Gastroesophageal sphincter (tissue), 4 donors: ENCODE data around the gene DIO3. TPM values are rescaled to one million over a fixed set of nuclear protein-coding genes. Genes with fewer than 3 reads are reported as not detected.

ENCODE experiments used
- ATAC-seq: fragments of 150-250 bp; one replicate; pipeline ENCODE4 v1.9.1; 2016; ENCODE audit warnings: mild to moderate bottlenecking, moderate library complexity
- H3K27ac ChIP-seq, 4 donors: fragments of 200-600 bp; sonication (generic) in 3 of 4; 1 replicate in 3 of 4; 2 replicates in 1 of 4; pipeline ENCODE4 v1.5.1; 2016 to 2019
- H3K27me3 ChIP-seq: fragments of 200-600 bp; sonication (generic); one replicate; pipeline ENCODE4 v1.5.1; 2019
- H3K36me3 ChIP-seq, 2 donors: fragments of 200-600 bp; sonication (generic); one replicate each; pipeline ENCODE4 v1.5.1; 2019; ENCODE audit warnings: control low read depth in 1 of 2
- H3K4me1 ChIP-seq, 3 donors: fragments of 200-600 bp; sonication (generic); 1 replicate in 2 of 3; 2 replicates in 1 of 3; pipeline ENCODE4 v1.5.1; 2016 to 2019; ENCODE audit warnings: control low read depth in 2 of 3
- H3K4me3 ChIP-seq, 2 donors: fragments of 200-600 bp; sonication (generic); one replicate each; pipeline ENCODE4 v1.5.1; 2019; ENCODE audit warnings: mild to moderate bottlenecking in 1 of 2, moderate library complexity in 1 of 2
- H3K9me3 ChIP-seq, 3 donors: fragments of 200-600 bp; sonication (generic); one replicate each; pipeline ENCODE4 v1.5.1; 2017 to 2019; ENCODE audit warnings: control low read depth in 2 of 3
- EP300 ChIP-seq: sonication (generic); formaldehyde crosslinking; IDR thresholded peaks from one replicate; pipeline ENCODE4 v1.6.1; 2017; ENCODE audit warnings: antibody characterized with exemption, mild to moderate bottlenecking
- POLR2A ChIP-seq, 2 donors: fragments of 450-650 bp; IDR thresholded peaks; one replicate each; pipeline ENCODE4 v1.6.1; 2017; ENCODE audit warnings: antibody characterized with exemption in 2 of 2, mild to moderate bottlenecking in 2 of 2, moderate library complexity in 1 of 2
- POLR2AphosphoS5 ChIP-seq: sonication (generic); formaldehyde crosslinking; IDR thresholded peaks from one replicate; pipeline ENCODE4 v1.6.1; 2017; ENCODE audit warnings: antibody characterized with exemption
- WGBS, 2 donors: methylation state at CpG; one replicate each; pipeline ENCODE4 v1.1.5; 2018; ENCODE audit warnings: low coverage in 1 of 2; 5-methylcytosine and 5-hydroxymethylcytosine counted together
- total RNA-seq, 4 donors: library from RNA; depleted of rRNA; stranded (reverse); fragments of >200 nt; gene quantifications; one replicate each; pipeline ENCODE4 v1.1.0, GENCODE V29; 2016
- TF ChIP-seq, protein P1 (sequence below), 4 experiments: fragments of 200-600 bp in 2 of 4; fragments of 450-650 bp in 2 of 4; sonication (generic) in 1 of 4; IDR thresholded peaks; one replicate each; pipeline ENCODE4 v1.5.1; 2017 to 2019; ENCODE audit warnings: antibody characterized with exemption in 4 of 4, mild to moderate bottlenecking in 2 of 4, moderate library complexity in 2 of 4

Gene DIO3
- total RNA-seq, 4 donors from 2014 or later, result 0.52 to 2.6 (median 1.2) TPM

DNA sequence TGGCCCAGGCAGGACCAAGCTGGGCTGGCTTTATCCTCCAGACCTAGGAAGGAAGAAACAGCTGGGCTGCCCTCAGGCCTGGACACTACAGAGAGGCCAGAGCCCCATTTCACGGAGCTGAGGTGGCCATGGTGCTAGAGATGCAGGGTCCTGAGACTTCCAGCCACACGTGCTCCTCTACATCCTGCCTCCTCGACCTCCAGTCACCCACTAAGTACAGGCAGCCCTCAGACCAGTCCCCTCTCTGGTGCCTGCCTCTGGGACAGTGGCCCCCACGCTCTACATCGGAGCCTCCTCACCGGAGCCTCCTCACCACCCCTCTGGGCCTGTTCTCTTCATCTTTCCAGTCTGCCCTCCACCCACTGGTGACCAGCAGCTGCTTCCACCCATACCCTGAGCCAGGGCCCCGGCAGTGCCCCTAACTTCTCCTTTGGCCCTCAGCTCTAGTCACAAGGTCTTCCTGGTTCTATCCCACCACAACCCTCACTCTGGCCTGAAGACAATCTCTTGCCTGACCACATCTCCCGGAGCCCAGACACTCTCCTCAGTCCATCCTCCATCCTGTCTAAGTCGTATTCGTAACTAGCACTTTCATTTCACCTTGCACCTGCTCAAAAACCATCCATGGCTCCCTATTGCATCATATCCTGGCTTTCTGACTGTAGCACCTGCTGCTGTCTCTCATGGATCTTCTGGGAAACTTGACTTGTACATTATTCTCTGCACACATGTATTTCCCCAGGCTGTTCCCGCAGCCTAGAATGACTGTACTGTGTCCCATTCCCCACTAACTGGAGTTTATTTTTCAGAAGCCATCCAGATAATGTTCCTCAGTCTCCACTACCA lies 43.9 kb downstream of the DIO3 start:
- Histone ChIP-seq H3K27ac (no peak overlapping the region), H3K36me3 (no peaks in the 10 kb centered on the region), H3K27me3 (peaks cover 44% of the 10 kb centered on the region), H3K9me3 (no peaks in the 10 kb centered on the region), H3K4me1 (no peaks in the 10 kb centered on the region), H3K4me3 (no peak overlapping the region)
- ATAC-seq, result no peak
- TF ChIP-seq EP300 (no peak), POLR2A (IDR thresholded peaks at IDR 0.05) (no peak)
- TF ChIP-seq, protein P1, sequence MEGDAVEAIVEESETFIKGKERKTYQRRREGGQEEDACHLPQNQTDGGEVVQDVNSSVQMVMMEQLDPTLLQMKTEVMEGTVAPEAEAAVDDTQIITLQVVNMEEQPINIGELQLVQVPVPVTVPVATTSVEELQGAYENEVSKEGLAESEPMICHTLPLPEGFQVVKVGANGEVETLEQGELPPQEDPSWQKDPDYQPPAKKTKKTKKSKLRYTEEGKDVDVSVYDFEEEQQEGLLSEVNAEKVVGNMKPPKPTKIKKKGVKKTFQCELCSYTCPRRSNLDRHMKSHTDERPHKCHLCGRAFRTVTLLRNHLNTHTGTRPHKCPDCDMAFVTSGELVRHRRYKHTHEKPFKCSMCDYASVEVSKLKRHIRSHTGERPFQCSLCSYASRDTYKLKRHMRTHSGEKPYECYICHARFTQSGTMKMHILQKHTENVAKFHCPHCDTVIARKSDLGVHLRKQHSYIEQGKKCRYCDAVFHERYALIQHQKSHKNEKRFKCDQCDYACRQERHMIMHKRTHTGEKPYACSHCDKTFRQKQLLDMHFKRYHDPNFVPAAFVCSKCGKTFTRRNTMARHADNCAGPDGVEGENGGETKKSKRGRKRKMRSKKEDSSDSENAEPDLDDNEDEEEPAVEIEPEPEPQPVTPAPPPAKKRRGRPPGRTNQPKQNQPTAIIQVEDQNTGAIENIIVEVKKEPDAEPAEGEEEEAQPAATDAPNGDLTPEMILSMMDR (IDR thresholded peaks at IDR 0.05), result no peak
- 66 to 88% methylated on average over 4 to 10 of the region's 11 CpGs for WGBS, 2 donors

DNA sequence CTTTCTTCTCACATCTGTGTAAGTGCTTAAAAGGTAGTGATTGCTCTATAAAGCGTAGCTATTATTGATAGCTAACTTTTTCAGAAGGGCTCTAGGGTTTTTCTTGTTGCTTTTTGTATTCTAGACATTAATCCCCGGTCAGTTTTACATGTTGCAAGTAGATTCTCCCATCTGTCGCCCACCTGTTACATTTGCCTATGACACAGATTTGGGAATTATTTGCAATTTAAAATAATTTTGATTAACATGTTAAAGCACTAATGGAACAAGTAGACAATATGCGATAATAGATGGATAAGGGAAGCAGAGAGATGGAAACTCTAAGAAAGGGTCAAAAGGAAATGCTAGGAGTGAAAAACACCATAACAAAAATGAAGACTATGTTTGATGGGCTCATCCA lies 44.5 kb downstream of the DIO3 start:
- H3K27ac ChIP-seq, result no peak overlapping the region
- H3K36me3 ChIP-seq, result no peaks in the 10 kb centered on the region
- no peak overlapping the region for H3K4me3 ChIP-seq
- no peaks in the 10 kb centered on the region for H3K9me3 ChIP-seq
- TF ChIP-seq POLR2AphosphoS5 (no peak), EP300 (no peak), POLR2A (IDR thresholded peaks at IDR 0.05) (no peak)
- TF ChIP-seq, protein P1 (IDR thresholded peaks at IDR 0.05), result no peak
- WGBS, 2 donors, result 68 to 76% methylated on average over 2 to 4 of the region's 4 CpGs
- no peak for ATAC-seq
- H3K27me3 ChIP-seq, result peaks cover 49% of the 10 kb centered on the region
- H3K4me1 ChIP-seq, result no peaks in the 10 kb centered on the region

Other genes with a start within 250 kb of the DIO3 start
- gene PPP2R5C, start 200.2 kb downstream of the DIO3 start, total RNA-seq, result 100 to 1,000 TPM; 123 to 199 (median 131) TPM